UCSD-AML1 (cell line): ENCODE data around the gene PROZ.

Experiments
- DNase-seq: peaks from one replicate; lab custom pipeline; 2025; ENCODE audit not compliant: unreplicated experiment; lab: John Stamatoyannopoulos, UW

The PROZ gene

GRCh38 chr13:113171250-113172125 lies 13.0 kb downstream of the PROZ start:
- no peak for DNase-seq

- no peak for DNase-seq
Observed at GRCh38 chr13:113172419-113172926, 14.0 kb downstream of the PROZ start.

- DNase-seq: no peak
Observed at GRCh38 chr13:113176280-113176679, 17.8 kb downstream of the PROZ start.

GRCh38 chr13:113176822-113177221 lies 18.4 kb downstream of the PROZ start:
- no peak for DNase-seq

GRCh38 chr13:113178070-113178895 lies 19.8 kb downstream of the PROZ start:
- DNase-seq: no peak

GRCh38 chr13:113178896-113179167 lies 20.4 kb downstream of the PROZ start:
- no peak for DNase-seq

- DNase-seq: no peak
Observed at GRCh38 chr13:113179374-113180230, 21.2 kb downstream of the PROZ start.

- DNase-seq: no peak
Observed at GRCh38 chr13:113182046-113182445, 23.6 kb downstream of the PROZ start.

GRCh38 chr13:113183450-113184129 lies 25.1 kb downstream of the PROZ start:
- DNase-seq: no peak

GRCh38 chr13:113184568-113185440 lies 26.4 kb downstream of the PROZ start:
- no peak for DNase-seq

GRCh38 chr13:113186061-113186900 lies 27.8 kb downstream of the PROZ start:
- no peak for DNase-seq

- no peak for DNase-seq
Observed at GRCh38 chr13:113187263-113187669, 28.8 kb downstream of the PROZ start.

- no peak for DNase-seq
Observed at GRCh38 chr13:113187883-113188665, 29.6 kb downstream of the PROZ start.

GRCh38 chr13:113190181-113190580 lies 31.7 kb downstream of the PROZ start:
- DNase-seq: no peak

GRCh38 chr13:113192279-113192678 lies 33.8 kb downstream of the PROZ start:
- DNase-seq: no peak

GRCh38 chr13:113192902-113193301 lies 34.5 kb downstream of the PROZ start:
- no peak for DNase-seq

- DNase-seq: no peak
Observed at GRCh38 chr13:113195360-113195759, 36.9 kb downstream of the PROZ start.
